Activated naive CD4-positive, alpha-beta T cell treated with anti-CD3 and anti-CD28 coated beads, Interleukin-2, amount 50 U/mL, for 72 hours (primary cell): Measurements from ENCODE around the gene SEMA5A. TPM values are rescaled to one million over a fixed set of nuclear protein-coding genes. Genes with fewer than 3 reads are reported as not detected.

Experiments used
- ATAC-seq, 2 donors: fragments of 150-1000 bp; cut with Tn5 transposase; 2 replicates each; pipeline ENCODE4 v1.10.0; 2021; ENCODE audit warnings: mild to moderate bottlenecking in 2 of 2, moderate library complexity in 2 of 2
- DNase-seq, 2 donors: peaks; one replicate each; pipeline ENCODE4 v3.0.0; 2021 to 2022; ENCODE audit warnings: low spot score in 2 of 2
- H3K27ac Mint-ChIP-seq, 2 donors: one replicate each; pipeline ENCODE4 v1.8.0; 2022; ENCODE audit warnings: mild to moderate bottlenecking in 2 of 2, mixed read lengths in 2 of 2
- H3K36me3 Mint-ChIP-seq, 2 donors: one replicate each; pipeline ENCODE4 v1.8.0; 2022; ENCODE audit warnings: mixed read lengths in 2 of 2
- H3K9me3 Mint-ChIP-seq, 2 donors: one replicate each; pipeline ENCODE4 v1.8.0; 2022; ENCODE audit warnings: mixed read lengths in 2 of 2
- total RNA-seq, 2 donors: library from RNA; stranded (reverse); gene quantifications; one replicate each; pipeline ENCODE4 v1.2.3, GENCODE V29; 2022

SEMA5A gene
- total RNA-seq, 2 donors from 2014 or later, result not detected

GRCh38 chr5:9057406-9058000 is 488.4 kb downstream of the SEMA5A start:
- Mint-ChIP-seq H3K27ac (no peak overlapping the region), H3K36me3 (no peaks in the 10 kb centered on the region), H3K9me3 (peaks cover 0 to 8% of the 10 kb centered on the region in 2 donors)
- no peak for DNase-seq
- no peak for ATAC-seq

DNA sequence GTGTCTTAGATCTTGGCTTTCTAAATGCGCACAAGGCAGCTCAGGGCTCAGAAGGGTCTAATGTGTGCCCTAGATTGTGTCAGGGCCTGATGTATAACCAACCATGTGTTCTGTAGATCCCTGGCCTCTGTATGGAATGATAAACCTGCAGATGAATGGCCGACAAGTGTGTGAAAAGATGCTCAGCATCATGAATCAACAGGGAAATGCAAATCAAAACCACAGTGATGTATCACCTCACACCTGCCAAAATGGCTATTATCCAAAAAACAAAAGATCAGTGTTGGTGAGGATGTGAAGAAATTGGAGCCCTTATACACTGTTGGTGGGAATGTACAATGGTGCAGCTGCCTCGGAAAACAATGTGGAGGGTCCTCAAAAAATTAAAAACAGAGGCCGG is 489.8 kb downstream of the SEMA5A start:
- DNase-seq, result no peak
- peaks cover 0 to 2% of the 10 kb centered on the region in 2 donors for H3K9me3 Mint-ChIP-seq
- ATAC-seq, result no peak
- H3K36me3 Mint-ChIP-seq, result no peaks in the 10 kb centered on the region
- no peak overlapping the region for H3K27ac Mint-ChIP-seq

GRCh38 chr5:9054821-9055589 is 490.9 kb downstream of the SEMA5A start:
- no peak for DNase-seq
- ATAC-seq, result no peak
- Mint-ChIP-seq H3K27ac (no peak overlapping the region), H3K36me3 (no peaks in the 10 kb centered on the region), H3K9me3 (peaks cover 0 to 3% of the 10 kb centered on the region in 2 donors)

- Mint-ChIP-seq H3K9me3 (peaks cover 2 to 3% of the 10 kb centered on the region in 2 donors), H3K36me3 (no peaks in the 10 kb centered on the region), H3K27ac (no peak overlapping the region)
- ATAC-seq (no peak), DNase-seq (no peak)
Observed at GRCh38 chr5:9054322-9054721, 491.6 kb downstream of the SEMA5A start.

GRCh38 chr5:9052421-9052820 is 493.5 kb downstream of the SEMA5A start:
- DNase-seq (no peak), ATAC-seq (no peak)
- Mint-ChIP-seq H3K36me3 (no peaks in the 10 kb centered on the region), H3K9me3 (peaks cover 3 to 4% of the 10 kb centered on the region in 2 donors), H3K27ac (no peak overlapping the region)

DNA sequence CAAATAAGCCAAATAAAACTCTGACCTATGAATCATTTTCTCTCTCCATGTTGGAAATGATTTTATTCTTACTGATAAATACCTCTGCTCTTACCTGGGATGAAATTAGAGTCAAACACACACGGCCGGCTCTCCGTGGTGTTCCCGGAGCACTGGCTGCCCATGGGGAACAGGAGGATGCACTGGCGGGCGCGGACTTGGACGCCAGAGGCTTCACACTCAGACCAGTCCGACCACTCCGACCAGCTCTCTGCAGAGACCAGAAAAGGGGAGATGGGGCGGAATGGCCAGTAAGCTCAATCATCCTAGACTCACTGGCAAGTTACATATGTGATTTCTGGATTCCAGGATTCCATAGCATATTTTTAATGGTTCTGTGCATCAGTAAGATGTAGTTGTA is 494.1 kb downstream of the SEMA5A start:
- no peak for DNase-seq

GRCh38 chr5:9047932-9048331 is 497.9 kb downstream of the SEMA5A start:
- DNase-seq (no peak), ATAC-seq (no peak)
- H3K36me3 Mint-ChIP-seq, result no peaks in the 10 kb centered on the region
- H3K9me3 Mint-ChIP-seq, result peaks cover 3 to 4% of the 10 kb centered on the region in 2 donors
- no peak overlapping the region for H3K27ac Mint-ChIP-seq

More for the DNA sequence above, 494.1 kb downstream of the SEMA5A start:
- Mint-ChIP-seq H3K27ac (no peak overlapping the region), H3K9me3 (peaks cover 3 to 4% of the 10 kb centered on the region in 2 donors), H3K36me3 (no peaks in the 10 kb centered on the region)
- no peak for ATAC-seq

DNA sequence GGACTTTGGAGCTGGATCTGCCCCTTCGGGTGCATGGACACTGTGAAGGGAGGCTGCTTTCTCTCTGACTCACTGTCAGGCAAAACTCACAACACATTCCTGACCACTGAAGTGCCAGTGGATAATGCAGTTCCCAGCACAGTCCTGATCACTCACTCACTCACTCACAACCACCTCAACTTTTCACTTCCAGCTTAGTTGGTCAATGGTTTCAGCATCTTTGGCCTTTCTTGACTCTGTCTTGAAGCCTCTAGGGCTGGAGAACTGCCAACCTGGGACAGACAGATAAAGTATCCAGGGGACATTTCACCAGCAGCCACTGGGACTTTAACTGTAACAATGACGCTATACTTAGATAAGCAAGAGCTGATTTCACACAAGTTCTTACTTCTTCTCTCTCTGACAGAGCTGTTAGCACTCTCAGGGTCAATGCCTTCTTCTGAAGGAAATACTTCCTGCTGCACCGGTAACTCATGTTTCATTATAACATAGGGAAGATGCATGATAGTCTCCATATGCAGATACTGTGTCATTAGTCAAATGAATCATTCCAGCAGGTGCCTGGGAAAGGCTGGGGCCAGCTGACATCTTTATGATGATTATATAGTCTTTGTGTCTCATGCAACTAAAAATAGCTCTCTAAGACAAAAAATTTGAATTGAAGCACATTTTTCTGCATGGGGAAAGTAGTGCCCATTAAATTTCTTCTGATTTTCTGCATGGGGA is 499.0 kb downstream of the SEMA5A start:
- DNase-seq, result no peak
- peaks cover 3 to 4% of the 10 kb centered on the region in 2 donors for H3K9me3 Mint-ChIP-seq
- H3K36me3 Mint-ChIP-seq, result no peaks in the 10 kb centered on the region
- no peak for ATAC-seq
- no peak overlapping the region for H3K27ac Mint-ChIP-seq

DNA sequence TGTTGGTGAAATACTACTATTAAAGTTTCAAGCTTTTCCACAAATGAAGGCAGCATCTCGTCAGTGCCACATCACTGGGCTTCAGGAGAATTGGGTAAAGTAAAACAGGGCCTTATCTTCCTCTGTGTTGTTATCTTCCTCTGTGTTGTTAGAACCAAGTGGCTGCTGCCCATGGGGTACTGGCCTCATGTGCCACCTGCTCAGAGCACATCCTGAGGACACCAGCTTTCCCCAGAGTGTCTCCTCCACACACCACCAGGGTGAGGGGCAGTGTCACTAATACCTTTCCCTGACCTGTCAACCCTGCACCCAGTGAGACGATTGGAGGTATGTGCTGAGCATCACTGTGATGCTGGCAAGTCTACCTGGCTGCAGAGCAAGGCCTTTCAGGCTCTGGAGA is 499.9 kb downstream of the SEMA5A start:
- H3K27ac Mint-ChIP-seq, result no peak overlapping the region
- ATAC-seq (no peak), DNase-seq (no peak)
- H3K9me3 Mint-ChIP-seq, result peaks cover 3 to 4% of the 10 kb centered on the region in 2 donors
- H3K36me3 Mint-ChIP-seq, result no peaks in the 10 kb centered on the region

DNA sequence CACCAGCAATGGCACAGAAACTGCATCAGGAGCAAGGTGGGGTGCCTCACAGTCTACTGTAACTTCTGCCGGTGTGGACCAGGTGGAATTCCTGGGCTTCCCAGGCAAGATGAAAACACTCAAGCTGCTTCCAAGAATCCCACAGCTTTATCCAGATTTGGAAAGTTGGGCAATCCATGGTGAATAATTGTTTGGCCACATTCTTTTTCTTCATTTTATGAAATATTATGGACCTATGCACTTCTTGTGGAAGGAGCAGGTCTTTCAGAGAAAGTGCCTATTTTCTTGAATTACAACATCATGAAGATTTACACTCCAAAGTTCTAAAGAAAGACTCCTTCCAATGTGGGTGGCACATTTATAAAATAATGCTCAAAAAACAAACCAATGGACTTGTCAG is 503.6 kb downstream of the SEMA5A start:
- H3K9me3 Mint-ChIP-seq, result peaks cover 10 to 11% of the 10 kb centered on the region in 2 donors
- no peak for ATAC-seq
- no peak overlapping the region for H3K27ac Mint-ChIP-seq
- no peaks in the 10 kb centered on the region for H3K36me3 Mint-ChIP-seq
- DNase-seq, result no peak

DNA sequence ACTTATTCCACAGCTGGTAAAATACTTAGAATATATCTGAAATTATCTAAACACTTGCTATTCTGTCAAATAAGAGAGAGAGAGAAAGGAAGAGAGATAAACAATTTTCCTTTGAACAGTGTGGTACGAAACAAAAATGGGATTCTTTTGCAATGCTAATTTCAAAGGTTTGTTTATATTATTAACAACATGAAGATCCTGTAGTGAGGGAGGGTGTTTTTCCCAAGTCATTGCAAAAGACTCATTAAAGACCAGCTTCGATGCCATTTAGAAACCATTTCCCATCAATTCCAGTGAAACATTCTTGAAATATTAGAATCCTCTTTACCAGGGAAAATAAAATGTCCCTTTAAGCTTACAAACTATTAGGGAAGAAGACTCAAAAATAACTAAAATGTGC is 505.4 kb downstream of the SEMA5A start:
- DNase-seq, result no peak
- Mint-ChIP-seq H3K27ac (no peak overlapping the region), H3K36me3 (no peaks in the 10 kb centered on the region), H3K9me3 (peaks cover 10 to 11% of the 10 kb centered on the region in 2 donors)
- ATAC-seq, result no peak

DNA sequence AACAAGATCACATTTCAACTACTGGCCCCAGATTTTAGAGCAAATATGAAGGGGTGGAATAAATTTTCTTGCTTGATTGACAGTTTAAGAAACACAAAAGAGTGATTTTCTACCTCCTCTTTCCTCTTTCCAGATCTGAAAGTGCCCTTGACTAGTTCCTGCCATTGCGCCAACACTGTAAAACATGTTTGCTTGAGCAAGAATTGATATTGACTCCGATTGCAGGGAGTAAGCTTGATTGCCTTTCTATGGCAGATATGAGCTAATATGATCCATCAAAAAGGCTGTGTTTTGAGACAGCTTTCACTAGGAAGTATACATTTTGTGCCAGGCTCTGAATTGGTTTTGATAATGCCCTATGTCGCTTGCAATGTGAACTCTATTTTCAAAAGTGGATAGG is 508.8 kb downstream of the SEMA5A start:
- ATAC-seq (no peak), DNase-seq (no peak)
- H3K9me3 Mint-ChIP-seq, result peaks cover 10 to 14% of the 10 kb centered on the region in 2 donors
- H3K27ac Mint-ChIP-seq, result no peak overlapping the region
- H3K36me3 Mint-ChIP-seq, result no peaks in the 10 kb centered on the region

GRCh38 chr5:9035346-9035745 is 510.5 kb downstream of the SEMA5A start:
- ATAC-seq, result no peak
- H3K27ac Mint-ChIP-seq, result no peak overlapping the region
- peaks cover 13 to 16% of the 10 kb centered on the region in 2 donors for H3K9me3 Mint-ChIP-seq
- no peaks in the 10 kb centered on the region for H3K36me3 Mint-ChIP-seq
- DNase-seq, result no peak

- ATAC-seq (no peak), DNase-seq (no peak)
- H3K36me3 Mint-ChIP-seq, result no peaks in the 10 kb centered on the region
- no peak overlapping the region for H3K27ac Mint-ChIP-seq
- peaks cover 11 to 14% of the 10 kb centered on the region in 2 donors for H3K9me3 Mint-ChIP-seq
Observed at GRCh38 chr5:9034649-9035048, 511.2 kb downstream of the SEMA5A start.

GRCh38 chr5:9033524-9033923 is 512.4 kb downstream of the SEMA5A start:
- H3K36me3 Mint-ChIP-seq, result peaks cover 0 to under 1% of the 10 kb centered on the region in 2 donors
- DNase-seq (no peak), ATAC-seq (no peak)
- H3K9me3 Mint-ChIP-seq, result peaks cover 9 to 12% of the 10 kb centered on the region in 2 donors
- H3K27ac Mint-ChIP-seq, result no peak overlapping the region

DNA sequence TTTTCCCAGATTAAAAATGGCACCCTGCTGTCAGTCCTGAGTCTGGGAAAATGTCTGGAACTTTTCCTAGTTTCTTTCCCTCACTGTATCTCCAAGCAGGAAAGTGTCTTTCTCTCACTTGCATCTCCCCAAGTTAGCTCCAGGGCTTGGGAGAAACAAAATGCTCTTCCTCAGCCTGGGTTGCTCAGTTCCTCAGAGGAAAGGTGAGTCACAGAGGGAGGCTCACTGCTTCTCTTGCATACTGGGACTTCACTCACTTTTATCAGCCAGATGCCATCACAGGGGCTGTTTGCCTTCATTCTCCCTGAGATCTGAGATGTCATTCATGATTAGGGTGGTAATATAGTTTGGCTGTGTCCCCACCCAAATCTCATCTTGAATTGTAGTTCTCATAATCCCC is 519.9 kb downstream of the SEMA5A start:
- Mint-ChIP-seq H3K36me3 (peaks cover 12 to 19% of the 10 kb centered on the region in 2 donors), H3K27ac (no peak overlapping the region), H3K9me3 (peaks cover 38 to 50% of the 10 kb centered on the region in 2 donors)
- ATAC-seq (no peak), DNase-seq (no peak)

GRCh38 chr5:9020996-9021395 is 524.9 kb downstream of the SEMA5A start:
- H3K27ac Mint-ChIP-seq, result no peak overlapping the region
- DNase-seq (no peak), ATAC-seq (no peak)
- peaks cover 22 to 23% of the 10 kb centered on the region in 2 donors for H3K9me3 Mint-ChIP-seq
- peaks cover 3% of the 10 kb centered on the region in 2 donors for H3K36me3 Mint-ChIP-seq
